ENCODE measurements around the gene DDB1.

DNA sequence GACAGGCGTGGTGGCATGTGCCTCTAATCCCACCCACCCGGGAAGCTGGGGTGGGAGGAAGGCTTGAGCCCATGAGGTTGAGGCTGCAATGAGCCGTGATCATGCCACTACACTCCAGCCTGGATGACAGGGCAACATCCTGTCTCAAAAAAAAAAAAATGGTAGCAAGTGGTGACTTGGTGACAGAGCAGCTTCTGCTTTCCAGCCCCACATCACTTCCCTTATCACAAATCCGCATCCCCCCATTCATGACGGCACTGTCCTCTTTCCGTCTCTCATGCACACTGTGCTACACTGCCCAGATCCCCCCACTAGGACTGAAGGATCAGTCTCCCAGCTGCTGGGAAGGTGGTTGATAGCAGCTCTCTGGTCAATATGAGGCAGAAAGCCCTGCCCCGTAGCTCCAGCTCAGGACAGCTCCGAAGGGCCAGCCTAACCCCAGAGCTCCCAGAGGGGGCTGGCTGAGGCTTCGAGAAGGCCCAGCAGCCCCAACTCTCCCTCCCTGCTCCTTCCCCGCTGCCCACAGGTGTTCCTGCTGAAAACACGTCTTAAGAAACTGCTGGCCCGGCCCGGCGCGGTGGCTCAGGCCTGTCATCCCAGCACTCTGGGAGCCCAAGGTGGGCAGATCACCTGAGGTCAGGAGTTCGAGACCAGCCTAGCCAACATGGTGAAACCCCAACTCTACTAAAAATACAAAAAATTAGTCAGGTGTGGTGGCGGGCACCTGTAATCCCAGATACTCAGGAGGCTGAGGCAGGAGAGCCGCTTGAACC lies 76.0 kb downstream of the DDB1 start:
- TF ChIP-seq POLR2A (IDR thresholded peaks at IDR 0.05; ENCODE audit: low read depth, low read length) (no peak), CHD1 (IDR thresholded peaks at IDR 0.05; ENCODE audit: low read depth, low read length) (no peak), SMARCA5 (IDR thresholded peaks at IDR 0.05) (no peak), FOS (IDR thresholded peaks at IDR 0.05; ENCODE audit: borderline replicate concordance, extremely low read depth, insufficient read length) (no peak), CTCF (IDR thresholded peaks at IDR 0.05 in 2 of 3, conservative IDR thresholded peaks at IDR 0.05 in 1 of 3; ENCODE audit: control insufficient read depth in 2 of 3, extremely low read depth in 1 of 3, insufficient read depth in 1 of 3, low read depth in 3 of 3, low read length in 3 of 3) (no peak), SMC3 (IDR thresholded peaks at IDR 0.05; ENCODE audit: borderline replicate concordance, low read length) (no peak), TARDBP (IDR thresholded peaks at IDR 0.05; ENCODE audit: borderline replicate concordance) (no peak), JUNB (IDR thresholded peaks at IDR 0.05) (no peak), JUND (IDR thresholded peaks at IDR 0.05; ENCODE audit: low read depth, low read length) (no peak)
- TF ChIP-seq, protein P1, sequence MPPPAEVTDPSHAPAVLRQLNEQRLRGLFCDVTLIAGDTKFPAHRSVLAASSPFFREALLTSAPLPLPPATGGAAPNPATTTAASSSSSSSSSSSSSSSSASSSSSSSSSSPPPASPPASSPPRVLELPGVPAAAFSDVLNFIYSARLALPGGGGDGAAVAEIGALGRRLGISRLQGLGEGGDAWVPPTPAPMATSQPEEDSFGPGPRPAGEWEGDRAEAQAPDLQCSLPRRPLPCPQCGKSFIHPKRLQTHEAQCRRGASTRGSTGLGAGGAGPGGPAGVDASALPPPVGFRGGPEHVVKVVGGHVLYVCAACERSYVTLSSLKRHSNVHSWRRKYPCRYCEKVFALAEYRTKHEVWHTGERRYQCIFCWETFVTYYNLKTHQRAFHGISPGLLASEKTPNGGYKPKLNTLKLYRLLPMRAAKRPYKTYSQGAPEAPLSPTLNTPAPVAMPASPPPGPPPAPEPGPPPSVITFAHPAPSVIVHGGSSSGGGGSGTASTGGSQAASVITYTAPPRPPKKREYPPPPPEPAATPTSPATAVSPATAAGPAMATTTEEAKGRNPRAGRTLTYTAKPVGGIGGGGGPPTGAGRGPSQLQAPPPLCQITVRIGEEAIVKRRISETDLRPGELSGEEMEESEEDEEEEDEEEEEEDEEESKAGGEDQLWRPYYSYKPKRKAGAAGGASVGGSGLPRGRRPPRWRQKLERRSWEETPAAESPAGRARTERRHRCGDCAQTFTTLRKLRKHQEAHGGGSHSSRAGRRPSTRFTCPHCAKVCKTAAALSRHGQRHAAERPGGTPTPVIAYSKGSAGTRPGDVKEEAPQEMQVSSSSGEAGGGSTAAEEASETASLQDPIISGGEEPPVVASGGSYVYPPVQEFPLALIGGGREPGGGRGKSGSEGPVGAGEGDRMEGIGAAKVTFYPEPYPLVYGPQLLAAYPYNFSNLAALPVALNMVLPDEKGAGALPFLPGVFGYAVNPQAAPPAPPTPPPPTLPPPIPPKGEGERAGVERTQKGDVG (CRISPR knock-in tag; IDR thresholded peaks at IDR 0.05), result no peak
- TF ChIP-seq, protein P2, sequence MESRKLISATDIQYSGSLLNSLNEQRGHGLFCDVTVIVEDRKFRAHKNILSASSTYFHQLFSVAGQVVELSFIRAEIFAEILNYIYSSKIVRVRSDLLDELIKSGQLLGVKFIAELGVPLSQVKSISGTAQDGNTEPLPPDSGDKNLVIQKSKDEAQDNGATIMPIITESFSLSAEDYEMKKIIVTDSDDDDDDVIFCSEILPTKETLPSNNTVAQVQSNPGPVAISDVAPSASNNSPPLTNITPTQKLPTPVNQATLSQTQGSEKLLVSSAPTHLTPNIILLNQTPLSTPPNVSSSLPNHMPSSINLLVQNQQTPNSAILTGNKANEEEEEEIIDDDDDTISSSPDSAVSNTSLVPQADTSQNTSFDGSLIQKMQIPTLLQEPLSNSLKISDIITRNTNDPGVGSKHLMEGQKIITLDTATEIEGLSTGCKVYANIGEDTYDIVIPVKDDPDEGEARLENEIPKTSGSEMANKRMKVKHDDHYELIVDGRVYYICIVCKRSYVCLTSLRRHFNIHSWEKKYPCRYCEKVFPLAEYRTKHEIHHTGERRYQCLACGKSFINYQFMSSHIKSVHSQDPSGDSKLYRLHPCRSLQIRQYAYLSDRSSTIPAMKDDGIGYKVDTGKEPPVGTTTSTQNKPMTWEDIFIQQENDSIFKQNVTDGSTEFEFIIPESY (IDR thresholded peaks at IDR 0.05), result no peak

Measured in GM12878 (cell line).